Lower lobe of right lung (tissue), 2 donors: ENCODE data around the gene PPIH. TPM values are rescaled to one million over a fixed set of nuclear protein-coding genes. Genes with fewer than 3 reads are reported as not detected.

Experiments
- ATAC-seq, 2 donors: fragments of 200-7000 bp; cut with Tn5 transposase; one replicate each; pipeline ENCODE4 v1.9.1; 2020 to 2022; ENCODE audit warnings: mild to moderate bottlenecking in 2 of 2, moderate library complexity in 2 of 2
- DNase-seq: peaks from one replicate; pipeline ENCODE4 v3.0.0-alpha.2; 2020
- H3K27ac ChIP-seq: fragments of 200-600 bp; one replicate; pipeline ENCODE4 v1.8.0; 2022
- H3K27me3 ChIP-seq: fragments of 200-600 bp; one replicate; pipeline ENCODE4 v1.8.0; 2022; ENCODE audit warnings: low read depth
- H3K36me3 ChIP-seq: fragments of 200-600 bp; one replicate; pipeline ENCODE4 v1.8.0; 2022; ENCODE audit warnings: mild to moderate bottlenecking
- H3K4me1 ChIP-seq: fragments of 200-600 bp; one replicate; pipeline ENCODE4 v1.8.0; 2022
- H3K4me3 ChIP-seq: fragments of 200-600 bp; one replicate; pipeline ENCODE4 v1.8.0; 2022; ENCODE audit warnings: mild to moderate bottlenecking
- H3K9me3 ChIP-seq: fragments of 200-600 bp; one replicate; pipeline ENCODE4 v1.8.0; 2022
- CTCF ChIP-seq: fragments of 200-600 bp; IDR thresholded peaks from one replicate; pipeline ENCODE4 v1.8.0; 2022; ENCODE audit warnings: antibody characterized with exemption, mild to moderate bottlenecking
- intact Hi-C: fragments of 100-400 bp; cut with DNase I; formaldehyde crosslinking; loops from one replicate; pipeline ENCODE4 v1.11.0; 2022
- total RNA-seq: library from RNA; stranded (reverse); fragmentation: NEBNext Ultra II Directional; extraction: Animal tissue kit (Norgen Biotek cat#: 25700); gene quantifications from one replicate; pipeline ENCODE4 v1.2.1, GENCODE V29; 2021
- donor health status: DM: no; HTN: yes; CAD: no; lungs with severe emphysema.

The PPIH gene
- total RNA-seq, 1 donor from 2014 or later: 25.1 TPM

- intact Hi-C loops: no loop called here
- H3K4me3 ChIP-seq: no peak overlapping the region
- H3K4me1 ChIP-seq: no peaks in the 10 kb centered on the region
- no peak for TF ChIP-seq CTCF
- ATAC-seq (no peak), DNase-seq (no peak)
- H3K9me3 ChIP-seq: no peaks in the 10 kb centered on the region
- H3K36me3 ChIP-seq: no peaks in the 10 kb centered on the region
- H3K27me3 ChIP-seq: no peaks in the 10 kb centered on the region
- no peak overlapping the region for H3K27ac ChIP-seq
These were observed 19.1 kb upstream of the PPIH start for GRCh38 chr1:42639116-42639515.

- Histone ChIP-seq H3K9me3 (no peaks in the 10 kb centered on the region), H3K4me1 (no peaks in the 10 kb centered on the region), H3K27ac (no peak overlapping the region), H3K4me3 (no peak overlapping the region), H3K36me3 (peaks cover 8% of the 10 kb centered on the region), H3K27me3 (no peaks in the 10 kb centered on the region)
- ATAC-seq: no peak
- TF ChIP-seq CTCF: no peak
- no peak for DNase-seq
- intact Hi-C loops: no loop called here
These were observed 12.2 kb upstream of the PPIH start for GRCh38 chr1:42646056-42646455.

GRCh38 chr1:42657201-42657600 is 1.0 kb upstream of the PPIH start:
- Histone ChIP-seq H3K27me3 (no peaks in the 10 kb centered on the region), H3K36me3 (peaks cover 24% of the 10 kb centered on the region), H3K27ac (peak overlapping the region; percentile 84), H3K9me3 (no peaks in the 10 kb centered on the region), H3K4me1 (peaks cover 17% of the 10 kb centered on the region), H3K4me3 (peak overlapping the region; percentile 95)
- ATAC-seq (no peak), DNase-seq (no peak)
- no peak for TF ChIP-seq CTCF
- intact Hi-C loops: no loop called here

- H3K4me1 ChIP-seq: peaks cover 17% of the 10 kb centered on the region
- intact Hi-C loops: no loop called here
- peak overlapping the region; percentile 95 for H3K4me3 ChIP-seq
- no peak for TF ChIP-seq CTCF
- ATAC-seq: peak in 1 of 2 donors; percentile 2
- no peak for DNase-seq
- no peaks in the 10 kb centered on the region for H3K9me3 ChIP-seq
- peak overlapping the region; percentile 84 for H3K27ac ChIP-seq
- H3K36me3 ChIP-seq: peaks cover 40% of the 10 kb centered on the region
- H3K27me3 ChIP-seq: no peaks in the 10 kb centered on the region
These were observed 684 bp downstream of the PPIH start for GRCh38 chr1:42658877-42659337.

GRCh38 chr1:42660907-42661500 is 2.8 kb downstream of the PPIH start:
- Histone ChIP-seq H3K27ac (no peak overlapping the region), H3K4me3 (no peak overlapping the region), H3K27me3 (no peaks in the 10 kb centered on the region), H3K4me1 (peaks cover 17% of the 10 kb centered on the region), H3K9me3 (no peaks in the 10 kb centered on the region), H3K36me3 (peaks cover 61% of the 10 kb centered on the region)
- no peak for TF ChIP-seq CTCF
- no peak for DNase-seq
- ATAC-seq: no peak
- intact Hi-C loops: no loop called here
